ENCODE measurements around the gene OXA1L.

GRCh38 chr14:22767323-22767589 is 768 bp downstream of the OXA1L start:
- TF ChIP-seq CTCF (IDR thresholded peaks at IDR 0.05; ENCODE audit: insufficient read depth, low read length) (no peak), POLR2AphosphoS5 (IDR thresholded peaks at IDR 0.05; ENCODE audit: low read depth) (no peak)
